Measurements from ENCODE around the gene ADNP2. TPM values are rescaled to one million over a fixed set of nuclear protein-coding genes. Genes with fewer than 3 reads are reported as not detected.

ADNP2 gene
- total and polyA plus RNA-seq, 2 experiments from 2014 or later: 19.3 to 66.4 TPM

- TF ChIP-seq REST (IDR thresholded peaks at IDR 0.05; ENCODE audit: unreplicated experiment) (no peak), STAT1 (IDR thresholded peaks at IDR 0.05; ENCODE audit: unreplicated experiment) (no peak), POLR2AphosphoS5 (IDR thresholded peaks at IDR 0.05; ENCODE audit: low read depth) (no peak), EZH2 (IDR thresholded peaks at IDR 0.05; ENCODE audit: low read depth, unreplicated experiment) (no peak), CTCF (conservative IDR thresholded peaks at IDR 0.05; ENCODE audit: low read depth in 2 of 2) (no peak)
Measured at GRCh38 chr18:80173060-80173459, 64.0 kb downstream of the ADNP2 start (continued).

- Histone ChIP-seq H2AFZ (no peak overlapping the region), H3F3A (replicated peaks; ENCODE audit: low read depth) (no peaks in the 10 kb centered on the region), H3K4me3 (no peak overlapping the region), H3K27ac (ENCODE audit: low read depth) (no peak overlapping the region), H4K20me1 (replicated peaks; ENCODE audit: insufficient read depth) (no peaks in the 10 kb centered on the region), H3K9me2 (ENCODE audit: insufficient read depth) (no peaks in the 10 kb centered on the region), H3K27me3 (ENCODE audit: insufficient read depth) (no peaks in the 10 kb centered on the region), H3K36me3 (ENCODE audit: insufficient read depth) (no peaks in the 10 kb centered on the region), H3K79me2 (replicated peaks; ENCODE audit: insufficient read depth) (no peaks in the 10 kb centered on the region), H3K4me1 (ENCODE audit: insufficient read depth) (no peaks in the 10 kb centered on the region), H3K4me2 (no peak overlapping the region)
- no peak for DNase-seq (ENCODE audit: low spot score)
- H3K4me1 Mint-ChIP-seq: peaks cover 3% of the 10 kb centered on the region; the same call in 2 of the 3 replicates
- no peak overlapping the region for H3K27ac Mint-ChIP-seq
- H3K4me3 Mint-ChIP-seq: no peak overlapping the region
- peaks cover 8% of the 10 kb centered on the region for H3K27me3 Mint-ChIP-seq (ENCODE audit: insufficient read depth, low read depth, poor library complexity)
- no peaks in the 10 kb centered on the region; the same call in 2 of the 3 replicates for H3K36me3 Mint-ChIP-seq (ENCODE audit: low read depth)
- no peak for ATAC-seq
- no peaks in the 10 kb centered on the region for H3K9me3 Mint-ChIP-seq
- TF ChIP-seq, protein P1, sequence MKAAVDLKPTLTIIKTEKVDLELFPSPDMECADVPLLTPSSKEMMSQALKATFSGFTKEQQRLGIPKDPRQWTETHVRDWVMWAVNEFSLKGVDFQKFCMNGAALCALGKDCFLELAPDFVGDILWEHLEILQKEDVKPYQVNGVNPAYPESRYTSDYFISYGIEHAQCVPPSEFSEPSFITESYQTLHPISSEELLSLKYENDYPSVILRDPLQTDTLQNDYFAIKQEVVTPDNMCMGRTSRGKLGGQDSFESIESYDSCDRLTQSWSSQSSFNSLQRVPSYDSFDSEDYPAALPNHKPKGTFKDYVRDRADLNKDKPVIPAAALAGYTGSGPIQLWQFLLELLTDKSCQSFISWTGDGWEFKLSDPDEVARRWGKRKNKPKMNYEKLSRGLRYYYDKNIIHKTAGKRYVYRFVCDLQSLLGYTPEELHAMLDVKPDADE (IDR thresholded peaks at IDR 0.05): no peak
- TF ChIP-seq, protein P2, sequence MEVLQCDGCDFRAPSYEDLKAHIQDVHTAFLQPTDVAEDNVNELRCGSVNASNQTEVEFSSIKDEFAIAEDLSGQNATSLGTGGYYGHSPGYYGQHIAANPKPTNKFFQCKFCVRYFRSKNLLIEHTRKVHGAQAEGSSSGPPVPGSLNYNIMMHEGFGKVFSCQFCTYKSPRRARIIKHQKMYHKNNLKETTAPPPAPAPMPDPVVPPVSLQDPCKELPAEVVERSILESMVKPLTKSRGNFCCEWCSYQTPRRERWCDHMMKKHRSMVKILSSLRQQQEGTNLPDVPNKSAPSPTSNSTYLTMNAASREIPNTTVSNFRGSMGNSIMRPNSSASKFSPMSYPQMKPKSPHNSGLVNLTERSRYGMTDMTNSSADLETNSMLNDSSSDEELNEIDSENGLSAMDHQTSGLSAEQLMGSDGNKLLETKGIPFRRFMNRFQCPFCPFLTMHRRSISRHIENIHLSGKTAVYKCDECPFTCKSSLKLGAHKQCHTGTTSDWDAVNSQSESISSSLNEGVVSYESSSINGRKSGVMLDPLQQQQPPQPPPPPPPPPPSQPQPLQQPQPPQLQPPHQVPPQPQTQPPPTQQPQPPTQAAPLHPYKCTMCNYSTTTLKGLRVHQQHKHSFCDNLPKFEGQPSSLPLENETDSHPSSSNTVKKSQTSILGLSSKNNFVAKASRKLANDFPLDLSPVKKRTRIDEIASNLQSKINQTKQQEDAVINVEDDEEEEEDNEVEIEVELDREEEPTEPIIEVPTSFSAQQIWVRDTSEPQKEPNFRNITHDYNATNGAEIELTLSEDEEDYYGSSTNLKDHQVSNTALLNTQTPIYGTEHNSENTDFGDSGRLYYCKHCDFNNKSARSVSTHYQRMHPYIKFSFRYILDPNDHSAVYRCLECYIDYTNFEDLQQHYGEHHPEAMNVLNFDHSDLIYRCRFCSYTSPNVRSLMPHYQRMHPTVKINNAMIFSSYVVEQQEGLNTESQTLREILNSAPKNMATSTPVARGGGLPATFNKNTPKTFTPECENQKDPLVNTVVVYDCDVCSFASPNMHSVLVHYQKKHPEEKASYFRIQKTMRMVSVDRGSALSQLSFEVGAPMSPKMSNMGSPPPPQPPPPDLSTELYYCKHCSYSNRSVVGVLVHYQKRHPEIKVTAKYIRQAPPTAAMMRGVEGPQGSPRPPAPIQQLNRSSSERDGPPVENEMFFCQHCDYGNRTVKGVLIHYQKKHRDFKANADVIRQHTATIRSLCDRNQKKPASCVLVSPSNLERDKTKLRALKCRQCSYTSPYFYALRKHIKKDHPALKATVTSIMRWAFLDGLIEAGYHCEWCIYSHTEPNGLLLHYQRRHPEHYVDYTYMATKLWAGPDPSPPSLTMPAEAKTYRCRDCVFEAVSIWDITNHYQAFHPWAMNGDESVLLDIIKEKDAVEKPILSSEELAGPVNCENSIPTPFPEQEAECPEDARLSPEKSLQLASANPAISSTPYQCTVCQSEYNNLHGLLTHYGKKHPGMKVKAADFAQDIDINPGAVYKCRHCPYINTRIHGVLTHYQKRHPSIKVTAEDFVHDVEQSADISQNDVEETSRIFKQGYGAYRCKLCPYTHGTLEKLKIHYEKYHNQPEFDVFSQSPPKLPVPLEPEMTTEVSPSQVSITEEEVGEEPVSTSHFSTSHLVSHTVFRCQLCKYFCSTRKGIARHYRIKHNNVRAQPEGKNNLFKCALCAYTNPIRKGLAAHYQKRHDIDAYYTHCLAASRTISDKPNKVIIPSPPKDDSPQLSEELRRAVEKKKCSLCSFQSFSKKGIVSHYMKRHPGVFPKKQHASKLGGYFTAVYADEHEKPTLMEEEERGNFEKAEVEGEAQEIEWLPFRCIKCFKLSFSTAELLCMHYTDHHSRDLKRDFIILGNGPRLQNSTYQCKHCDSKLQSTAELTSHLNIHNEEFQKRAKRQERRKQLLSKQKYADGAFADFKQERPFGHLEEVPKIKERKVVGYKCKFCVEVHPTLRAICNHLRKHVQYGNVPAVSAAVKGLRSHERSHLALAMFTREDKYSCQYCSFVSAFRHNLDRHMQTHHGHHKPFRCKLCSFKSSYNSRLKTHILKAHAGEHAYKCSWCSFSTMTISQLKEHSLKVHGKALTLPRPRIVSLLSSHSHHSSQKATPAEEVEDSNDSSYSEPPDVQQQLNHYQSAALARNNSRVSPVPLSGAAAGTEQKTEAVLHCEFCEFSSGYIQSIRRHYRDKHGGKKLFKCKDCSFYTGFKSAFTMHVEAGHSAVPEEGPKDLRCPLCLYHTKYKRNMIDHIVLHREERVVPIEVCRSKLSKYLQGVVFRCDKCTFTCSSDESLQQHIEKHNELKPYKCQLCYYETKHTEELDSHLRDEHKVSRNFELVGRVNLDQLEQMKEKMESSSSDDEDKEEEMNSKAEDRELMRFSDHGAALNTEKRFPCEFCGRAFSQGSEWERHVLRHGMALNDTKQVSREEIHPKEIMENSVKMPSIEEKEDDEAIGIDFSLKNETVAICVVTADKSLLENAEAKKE (CRISPR knock-in tag; IDR thresholded peaks at IDR 0.05): no peak
- TF ChIP-seq REST (IDR thresholded peaks at IDR 0.05; ENCODE audit: unreplicated experiment): no peak
Measured at GRCh38 chr18:80175451-80176204, 66.6 kb downstream of the ADNP2 start.

Data from GM23338 (cell line).